ENCODE results near the gene LGI1. TPM values are rescaled to one million over a fixed set of nuclear protein-coding genes. Genes with fewer than 3 reads are reported as not detected.
A peak's percentile ranks its signal among the peaks of the same experiment; 100 is the strongest.

LGI1 gene
- total and polyA plus RNA-seq, 3 experiments from 2014 or later = not detected

- POLR2A ChIA-PET = no interaction called here
- H3K36me3 Mint-ChIP-seq = no peaks in the 10 kb centered on the region
- Histone ChIP-seq H3K27me3 (ENCODE audit: insufficient read depth, low read length, poor library complexity, severe bottlenecking) (peaks cover 4% of the 10 kb centered on the region), H3K4me3 (ENCODE audit: low read length) (no peak overlapping the region), H3K36me3 (ENCODE audit: insufficient read depth, low read length) (no peaks in the 10 kb centered on the region), H3K27ac (ENCODE audit: low read depth, low read length) (no peak overlapping the region), H3K9me3 (ENCODE audit: low read length) (no peaks in the 10 kb centered on the region), H3K4me1 (ENCODE audit: insufficient read depth, low read length) (no peaks in the 10 kb centered on the region)
- no peak overlapping the region for H3K27ac Mint-ChIP-seq
- peaks cover 8 to 15% (median 8%) of the 10 kb centered on the region in 3 donors for H3K4me1 Mint-ChIP-seq
- CTCF ChIA-PET = no interaction called here
- peaks cover 22 to 59% of the 10 kb centered on the region in 2 donors for H3K27me3 Mint-ChIP-seq
- H3K9me3 Mint-ChIP-seq = no peaks in the 10 kb centered on the region
- DNase-seq = no peak
- H3K4me3 Mint-ChIP-seq = no peak overlapping the region
Measured at GRCh38 chr10:93758508-93758885, 761 bp downstream of the LGI1 start.

GRCh38 chr10:93758891-93759410 is 1.2 kb downstream of the LGI1 start:
- CTCF ChIA-PET = no interaction called here
- peaks cover 22 to 59% of the 10 kb centered on the region in 2 donors for H3K27me3 Mint-ChIP-seq

GRCh38 chr10:93760490-93760889 is 2.8 kb downstream of the LGI1 start:
- Histone ChIP-seq H3K4me3 (ENCODE audit: low read length) (no peak overlapping the region), H3K9me3 (ENCODE audit: low read length) (no peaks in the 10 kb centered on the region), H3K36me3 (ENCODE audit: insufficient read depth, low read length) (no peaks in the 10 kb centered on the region), H3K27ac (ENCODE audit: low read depth, low read length) (no peak overlapping the region), H3K4me1 (ENCODE audit: insufficient read depth, low read length) (no peaks in the 10 kb centered on the region), H3K27me3 (ENCODE audit: insufficient read depth, low read length, poor library complexity, severe bottlenecking) (peaks cover 4% of the 10 kb centered on the region)
- Mint-ChIP-seq H3K4me3 (no peak overlapping the region), H3K27me3 (peaks cover 17 to 59% of the 10 kb centered on the region in 2 donors), H3K4me1 (peaks cover 8 to 15% (median 8%) of the 10 kb centered on the region in 3 donors), H3K27ac (no peak overlapping the region), H3K9me3 (no peaks in the 10 kb centered on the region), H3K36me3 (no peaks in the 10 kb centered on the region)
- DNase-seq = no peak
- ChIA-PET CTCF (no interaction called here), POLR2A (no interaction called here)

More at GRCh38 chr10:93758891-93759410, 1.2 kb downstream of the LGI1 start:
- H3K9me3 ChIP-seq (ENCODE audit: low read length) = no peaks in the 10 kb centered on the region
- no peaks in the 10 kb centered on the region for H3K36me3 Mint-ChIP-seq
- H3K36me3 ChIP-seq (ENCODE audit: insufficient read depth, low read length) = no peaks in the 10 kb centered on the region
- no peak for DNase-seq
- H3K27ac ChIP-seq (ENCODE audit: low read depth, low read length) = no peak overlapping the region
- POLR2A ChIA-PET = no interaction called here
- peaks cover 4% of the 10 kb centered on the region for H3K27me3 ChIP-seq (ENCODE audit: insufficient read depth, low read length, poor library complexity, severe bottlenecking)
- H3K27ac Mint-ChIP-seq = no peak overlapping the region
- H3K4me3 ChIP-seq (ENCODE audit: low read length) = no peak overlapping the region
- H3K4me1 Mint-ChIP-seq = peaks cover 8 to 15% (median 8%) of the 10 kb centered on the region in 3 donors
- H3K4me3 Mint-ChIP-seq = no peak overlapping the region
- no peaks in the 10 kb centered on the region for H3K4me1 ChIP-seq (ENCODE audit: insufficient read depth, low read length)
- H3K9me3 Mint-ChIP-seq = no peaks in the 10 kb centered on the region

- Mint-ChIP-seq H3K36me3 (no peaks in the 10 kb centered on the region), H3K4me1 (peaks cover 4 to 7% (median 5%) of the 10 kb centered on the region in 3 donors), H3K4me3 (no peak overlapping the region), H3K9me3 (no peaks in the 10 kb centered on the region), H3K27me3 (peaks cover 11 to 61% of the 10 kb centered on the region in 2 donors), H3K27ac (no peak overlapping the region)
- Histone ChIP-seq H3K36me3 (ENCODE audit: insufficient read depth, low read length) (no peaks in the 10 kb centered on the region), H3K27ac (ENCODE audit: low read depth, low read length) (no peak overlapping the region), H3K27me3 (ENCODE audit: insufficient read depth, low read length, poor library complexity, severe bottlenecking) (peaks cover 4% of the 10 kb centered on the region), H3K4me1 (ENCODE audit: insufficient read depth, low read length) (no peaks in the 10 kb centered on the region), H3K4me3 (ENCODE audit: low read length) (no peak overlapping the region), H3K9me3 (ENCODE audit: low read length) (no peaks in the 10 kb centered on the region)
- ChIA-PET POLR2A (no interaction called here), CTCF (no interaction called here)
- DNase-seq = no peak
Measured at GRCh38 chr10:93762979-93763391, 5.2 kb downstream of the LGI1 start.

GRCh38 chr10:93766918-93767317 is 9.2 kb downstream of the LGI1 start:
- H3K4me3 Mint-ChIP-seq = no peak overlapping the region
- no peak overlapping the region for H3K27ac ChIP-seq (ENCODE audit: low read depth, low read length)
- no peaks in the 10 kb centered on the region for H3K4me1 Mint-ChIP-seq
- POLR2A ChIA-PET = no interaction called here
- H3K4me1 ChIP-seq (ENCODE audit: insufficient read depth, low read length) = no peaks in the 10 kb centered on the region
- no peaks in the 10 kb centered on the region for H3K36me3 Mint-ChIP-seq
- no peaks in the 10 kb centered on the region for H3K9me3 ChIP-seq (ENCODE audit: low read length)
- H3K4me3 ChIP-seq (ENCODE audit: low read length) = no peak overlapping the region
- H3K36me3 ChIP-seq (ENCODE audit: insufficient read depth, low read length) = no peaks in the 10 kb centered on the region
- CTCF ChIA-PET = no interaction called here
- H3K27me3 ChIP-seq (ENCODE audit: insufficient read depth, low read length, poor library complexity, severe bottlenecking) = no peaks in the 10 kb centered on the region
- H3K9me3 Mint-ChIP-seq = no peaks in the 10 kb centered on the region
- peak overlapping the region in 1 of 8 donors; percentile 20 for H3K27ac Mint-ChIP-seq
- DNase-seq = no peak
- H3K27me3 Mint-ChIP-seq = peaks cover 9 to 46% of the 10 kb centered on the region in 2 donors

- Histone ChIP-seq H3K27ac (ENCODE audit: low read depth, low read length) (no peak overlapping the region), H3K9me3 (ENCODE audit: low read length) (no peaks in the 10 kb centered on the region), H3K27me3 (ENCODE audit: insufficient read depth, low read length, poor library complexity, severe bottlenecking) (no peaks in the 10 kb centered on the region), H3K4me3 (ENCODE audit: low read length) (no peak overlapping the region), H3K4me1 (ENCODE audit: insufficient read depth, low read length) (no peaks in the 10 kb centered on the region), H3K36me3 (ENCODE audit: insufficient read depth, low read length) (no peaks in the 10 kb centered on the region)
- no peaks in the 10 kb centered on the region for H3K9me3 Mint-ChIP-seq
- H3K36me3 Mint-ChIP-seq = no peaks in the 10 kb centered on the region
- no peak for DNase-seq
- ChIA-PET CTCF (no interaction called here), POLR2A (no interaction called here)
- H3K4me3 Mint-ChIP-seq = no peak overlapping the region
- H3K27ac Mint-ChIP-seq = no peak overlapping the region
- H3K4me1 Mint-ChIP-seq = no peaks in the 10 kb centered on the region
- H3K27me3 Mint-ChIP-seq = peaks cover 9 to 41% of the 10 kb centered on the region in 2 donors
Measured at GRCh38 chr10:93767724-93768399, 10.1 kb downstream of the LGI1 start.

GRCh38 chr10:93768892-93769291 is 11.2 kb downstream of the LGI1 start:
- CTCF ChIA-PET = no interaction called here
- peaks cover 8 to 43% of the 10 kb centered on the region in 2 donors for H3K27me3 Mint-ChIP-seq
- POLR2A ChIA-PET = no interaction called here
- H3K4me1 Mint-ChIP-seq = no peaks in the 10 kb centered on the region
- H3K27ac Mint-ChIP-seq = no peak overlapping the region
- no peak overlapping the region for H3K27ac ChIP-seq (ENCODE audit: low read depth, low read length)
- H3K36me3 Mint-ChIP-seq = no peaks in the 10 kb centered on the region
- H3K27me3 ChIP-seq (ENCODE audit: insufficient read depth, low read length, poor library complexity, severe bottlenecking) = no peaks in the 10 kb centered on the region
- no peaks in the 10 kb centered on the region for H3K36me3 ChIP-seq (ENCODE audit: insufficient read depth, low read length)
- DNase-seq = no peak
- no peak overlapping the region for H3K4me3 ChIP-seq (ENCODE audit: low read length)
- H3K4me1 ChIP-seq (ENCODE audit: insufficient read depth, low read length) = no peaks in the 10 kb centered on the region
- H3K4me3 Mint-ChIP-seq = no peak overlapping the region
- H3K9me3 ChIP-seq (ENCODE audit: low read length) = no peaks in the 10 kb centered on the region
- H3K9me3 Mint-ChIP-seq = no peaks in the 10 kb centered on the region

GRCh38 chr10:93771354-93771753 is 13.6 kb downstream of the LGI1 start:
- no peaks in the 10 kb centered on the region for H3K9me3 ChIP-seq (ENCODE audit: low read length)
- Mint-ChIP-seq H3K9me3 (no peaks in the 10 kb centered on the region), H3K27me3 (peaks cover 8 to 46% of the 10 kb centered on the region in 2 donors), H3K4me1 (no peaks in the 10 kb centered on the region), H3K36me3 (no peaks in the 10 kb centered on the region), H3K27ac (no peak overlapping the region), H3K4me3 (no peak overlapping the region)
- ChIA-PET CTCF (no interaction called here), POLR2A (no interaction called here)
- no peaks in the 10 kb centered on the region for H3K27me3 ChIP-seq (ENCODE audit: insufficient read depth, low read length, poor library complexity, severe bottlenecking)
- no peak overlapping the region for H3K27ac ChIP-seq (ENCODE audit: low read depth, low read length)
- no peaks in the 10 kb centered on the region for H3K4me1 ChIP-seq (ENCODE audit: insufficient read depth, low read length)
- no peak for DNase-seq
- no peaks in the 10 kb centered on the region for H3K36me3 ChIP-seq (ENCODE audit: insufficient read depth, low read length)
- H3K4me3 ChIP-seq (ENCODE audit: low read length) = no peak overlapping the region
